HCT116 (cell line): ENCODE results near the gene SART3. TPM values are rescaled to one million over a fixed set of nuclear protein-coding genes. Genes with fewer than 3 reads are reported as not detected.

Experiments
- ATAC-seq: fragments of 200-7000 bp; cut with Tn5 transposase; 2 replicates; pipeline ENCODE4 v1.9.1; 2020; ENCODE audit warnings: mild to moderate bottlenecking, moderate library complexity
- BruUV-seq: library from RNA; stranded (reverse); fragments of 400-500 nt; replicated peaks from 2 replicates; lab custom pipeline; 2021; lab: Mats Ljungman, UMichigan
- CTCF ChIA-PET: fragments of 300-600 bp; sonication (Branson Sonifier 250); formaldehyde crosslinking; loops from one replicate; lab custom pipeline; 2021; ENCODE audit warnings: antibody characterized with exemption; lab: Charles Lee
- POLR2A ChIA-PET: fragments of 300-600, 350-600 bp; sonication (Branson Sonifier 250); formaldehyde crosslinking; loops from one replicate; lab custom pipeline; 2021; ENCODE audit warnings: antibody characterized with exemption; lab: Charles Lee
- RAD21 ChIA-PET, 2 experiments: fragments of 300-600 bp; sonication (Branson Sonifier 250); formaldehyde crosslinking; loops; one replicate each; lab custom pipeline; 2023; ENCODE audit warnings: low total read pairs in 2 of 2; ENCODE audit not compliant: uncharacterized antibody in 2 of 2, unreplicated experiment in 2 of 2, low non-redundant PET in 1 of 2; lab: Charles Lee
- DNase-seq: peaks from one replicate; pipeline ENCODE4 v3.0.0-alpha.2; 2010; ENCODE audit warnings: low read depth, low spot score
- H2AFZ ChIP-seq: fragments of 200-600 bp; shearing (Covaris generic), sonication (generic); 2 replicates; pipeline ENCODE4 v1.6.1; 2017; ENCODE audit warnings: low read depth, mixed run types, mixed read lengths, antibody characterized with exemption, low read length; ENCODE audit not compliant: poor library complexity, severe bottlenecking
- H3K27ac ChIP-seq: 2 replicates; pipeline ENCODE4 v1.5.1; 2012; ENCODE audit warnings: low read depth, low read length
- H3K27me3 ChIP-seq: fragments of 200-600 bp; sonication (generic); 2 replicates; pipeline ENCODE4 v1.6.1; 2016; ENCODE audit warnings: mixed run types, low read length, mixed read lengths; ENCODE audit not compliant: insufficient read depth
- H3K36me3 ChIP-seq, 2 experiments: fragments of 200-500 bp in 1 of 2; fragments of 200-600 bp in 1 of 2; sonication (Bioruptor generic) in 1 of 2; sonication (generic) in 1 of 2; 2 replicates each; pipeline versions ENCODE4 v1.5.1 to v1.6.1; 2014 to 2016; ENCODE audit warnings: low read length in 2 of 2, inconsistent platforms in 1 of 2, mixed read lengths in 1 of 2, mixed run types in 1 of 2; ENCODE audit not compliant: insufficient read depth in 2 of 2, control insufficient read depth in 1 of 2
- H3K4me1 ChIP-seq, 2 experiments: fragments of 200-600 bp in 1 of 2; sonication (generic) in 1 of 2; 2 replicates each; pipeline versions ENCODE4 v1.5.1 to v1.6.1; 2012 to 2017; ENCODE audit warnings: low read length in 2 of 2, inconsistent platforms in 1 of 2, mild to moderate bottlenecking in 1 of 2, mixed read lengths in 1 of 2, mixed run types in 1 of 2, moderate library complexity in 1 of 2; ENCODE audit not compliant: insufficient read depth in 2 of 2, control insufficient read depth in 1 of 2
- H3K4me2 ChIP-seq: fragments of 200-600 bp; sonication (generic); 2 replicates; pipeline ENCODE4 v1.6.1; 2017; ENCODE audit warnings: mixed run types, low read length, mixed read lengths
- H3K4me3 ChIP-seq, 2 experiments: fragments of 200-600 bp in 1 of 2; sonication (generic) in 1 of 2; replicated peaks in 1 of 2; 2 replicates each; pipeline ENCODE4 v1.5.1; 2011 to 2016; ENCODE audit warnings: low read length in 2 of 2, control low read depth in 1 of 2, low read depth in 1 of 2, mild to moderate bottlenecking in 1 of 2, mixed read lengths in 1 of 2, mixed run types in 1 of 2
- H3K79me2 ChIP-seq: fragments of 200-600 bp; sonication (generic); 2 replicates; pipeline ENCODE4 v1.6.1; 2017; ENCODE audit warnings: mild to moderate bottlenecking, mixed run types, low read length, moderate library complexity, mixed read lengths; ENCODE audit not compliant: insufficient read depth
- H3K9ac ChIP-seq: fragments of 200-600 bp; sonication (generic); 2 replicates; pipeline ENCODE4 v1.6.1; 2016; ENCODE audit warnings: low read length, mixed read lengths
- H3K9me2 ChIP-seq: fragments of 200-600 bp; sonication (generic), shearing (Covaris generic); 2 replicates; pipeline ENCODE4 v1.6.1; 2017; ENCODE audit warnings: mixed run types, mild to moderate bottlenecking, moderate library complexity; ENCODE audit not compliant: insufficient read depth
- H3K9me3 ChIP-seq, 2 experiments: fragments of 200-500 bp in 1 of 2; fragments of 200-600 bp in 1 of 2; sonication (Bioruptor generic) in 1 of 2; sonication (generic) in 1 of 2; 2 replicates each; pipeline ENCODE4 v1.6.1; 2014 to 2017; ENCODE audit warnings: low read length in 2 of 2, mixed read lengths in 2 of 2, inconsistent platforms in 1 of 2, low read depth in 1 of 2, mild to moderate bottlenecking in 1 of 2, mixed run types in 1 of 2, moderate library complexity in 1 of 2; ENCODE audit not compliant: control insufficient read depth in 1 of 2, insufficient read depth in 1 of 2
- H4K20me1 ChIP-seq: fragments of 200-600 bp; sonication (generic), shearing (Covaris generic); 2 replicates; pipeline ENCODE4 v1.6.1; 2017; ENCODE audit warnings: mixed run types, mild to moderate bottlenecking, moderate library complexity; ENCODE audit not compliant: insufficient read depth
- CBX3 ChIP-seq: IDR thresholded peaks from 2 replicates; pipeline ENCODE4 v1.6.1; 2012; ENCODE audit warnings: low read depth
- CEBPB ChIP-seq: IDR thresholded peaks from 2 replicates; pipeline ENCODE4 v1.6.1; 2012; ENCODE audit warnings: low read depth
- ELF1 ChIP-seq: IDR thresholded peaks from 2 replicates; pipeline ENCODE4 v1.6.1; 2012; ENCODE audit warnings: low read depth, borderline replicate concordance
- EZH2 ChIP-seq: fragments of 200-600 bp; sonication (generic); IDR thresholded peaks from 2 replicates; pipeline ENCODE4 v1.6.1; 2017; ENCODE audit warnings: antibody characterized with exemption, mixed run types
- FOSL1 ChIP-seq: IDR thresholded peaks from 2 replicates; pipeline ENCODE4 v1.6.1; 2012; ENCODE audit warnings: low read depth
- POLR2A ChIP-seq: IDR thresholded peaks from 2 replicates; pipeline ENCODE4 v1.7.0; 2011; ENCODE audit warnings: borderline replicate concordance; ENCODE audit not compliant: insufficient read depth, insufficient read length; ENCODE audit errors: extremely low read depth
- SIN3A ChIP-seq: IDR thresholded peaks from 2 replicates; pipeline ENCODE4 v1.6.1; 2012; ENCODE audit warnings: low read depth
- SP1 ChIP-seq: IDR thresholded peaks from 2 replicates; pipeline ENCODE4 v1.6.1; 2012; ENCODE audit warnings: low read depth
- SRF ChIP-seq: IDR thresholded peaks from 2 replicates; pipeline ENCODE4 v1.6.1; 2012; ENCODE audit warnings: low read depth
- TCF7L2 ChIP-seq: IDR thresholded peaks from 2 replicates; pipeline ENCODE4 v1.7.0; 2011; ENCODE audit warnings: borderline replicate concordance, inconsistent platforms; ENCODE audit not compliant: insufficient read depth, insufficient read length; ENCODE audit errors: extremely low read depth
- ZNF274 ChIP-seq: fragments of 200-500 bp; sonication (Bioruptor generic); IDR thresholded peaks from 2 replicates; pipeline ENCODE4 v1.6.1; 2014; ENCODE audit warnings: mild to moderate bottlenecking, low read depth, low read length, inconsistent platforms
- intact Hi-C: fragments of 100-400 bp; cut with micrococcal nuclease; formaldehyde crosslinking; loops from 2 replicates; pipeline ENCODE4 v1.10.0; 2022
- total RNA-seq: library from RNA; stranded (reverse); gene quantifications from one replicate; pipeline ENCODE4 v1.2.1, GENCODE V29; 2021; ENCODE audit not compliant: unreplicated experiment
- TF ChIP-seq, protein P1 (sequence below): IDR thresholded peaks from 2 replicates; pipeline ENCODE4 v1.6.1; 2012
- TF ChIP-seq, protein P2 (sequence below), 3 experiments: fragments of 200-600 bp in 1 of 3; sonication (generic) in 1 of 3; IDR thresholded peaks in 2 of 3; conservative IDR thresholded peaks in 1 of 3; 2 replicates each; pipeline ENCODE4 v1.5.1; 2012 to 2017; ENCODE audit warnings: low read depth in 2 of 3, low read length in 2 of 3, antibody characterized with exemption in 1 of 3, borderline replicate concordance in 1 of 3, control low read depth in 1 of 3, mild to moderate bottlenecking in 1 of 3, mixed read lengths in 1 of 3, mixed run types in 1 of 3, moderate library complexity in 1 of 3; ENCODE audit not compliant: insufficient read depth in 1 of 3
- TF ChIP-seq, protein P3 (sequence below): IDR thresholded peaks from 2 replicates; pipeline ENCODE4 v1.6.1; 2011; ENCODE audit warnings: mild to moderate bottlenecking, low read length, moderate library complexity; ENCODE audit not compliant: insufficient replicate concordance; ENCODE audit errors: extremely low read depth

The SART3 gene
- total RNA-seq, 1 experiment from 2014 or later, result 76.1 TPM

DNA sequence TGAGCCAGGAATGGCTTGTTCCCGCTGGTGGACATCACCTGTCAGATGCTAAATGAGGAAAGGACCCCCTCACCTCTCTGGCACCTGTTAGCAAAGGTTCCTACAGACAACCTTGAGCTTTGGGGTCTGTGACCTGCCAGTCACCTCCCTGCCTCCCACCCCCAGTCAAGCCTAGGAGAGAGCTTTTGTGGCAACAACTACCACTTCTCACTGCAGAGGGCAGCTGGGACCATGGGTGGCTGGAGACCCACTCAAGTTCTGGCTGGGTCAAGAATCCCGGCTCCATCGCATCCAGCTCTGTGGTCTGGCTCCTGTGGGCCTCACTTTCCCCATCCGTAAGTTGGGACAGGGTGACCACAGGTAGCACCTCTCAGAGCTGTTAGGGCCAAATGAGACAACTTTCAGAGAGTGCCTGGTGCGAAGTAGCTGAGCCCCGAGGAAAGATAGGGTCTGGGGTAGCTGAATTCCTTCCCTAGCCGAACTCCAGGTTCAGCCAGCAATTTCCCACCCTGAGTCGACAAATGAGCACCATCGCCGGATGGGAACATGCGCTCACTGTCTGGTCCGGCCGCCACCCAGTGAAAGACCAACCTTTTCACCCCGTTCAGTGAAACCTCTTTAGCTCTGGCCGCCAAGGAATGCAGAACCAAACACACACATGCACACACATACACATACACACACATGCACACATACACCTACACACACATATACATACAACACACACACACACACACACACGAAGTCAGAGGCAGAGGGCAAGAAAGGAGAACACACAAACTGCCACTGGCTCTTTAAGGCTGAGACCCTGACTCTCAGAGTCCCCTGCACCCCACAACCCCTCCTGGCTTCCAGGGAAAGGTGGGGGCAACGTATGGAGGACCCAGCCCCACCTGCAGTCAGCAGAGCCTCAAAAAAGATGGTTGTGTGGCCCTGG, 35.0 kb upstream of the SART3 start:
- POLR2A ChIA-PET, result no interaction called here
- no peak for TF ChIP-seq CBX3
- TF ChIP-seq, protein P1, sequence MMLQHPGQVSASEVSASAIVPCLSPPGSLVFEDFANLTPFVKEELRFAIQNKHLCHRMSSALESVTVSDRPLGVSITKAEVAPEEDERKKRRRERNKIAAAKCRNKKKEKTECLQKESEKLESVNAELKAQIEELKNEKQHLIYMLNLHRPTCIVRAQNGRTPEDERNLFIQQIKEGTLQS, result no peak
- Histone ChIP-seq H2AFZ (no peak overlapping the region), H3K9me2 (no peaks in the 10 kb centered on the region), H3K79me2 (no peaks in the 10 kb centered on the region), H3K27me3 (no peaks in the 10 kb centered on the region), H3K4me1 (no peaks in the 10 kb centered on the region; a peak in 1 of 4 replicates), H3K9ac (no peak overlapping the region), H3K27ac (no peak overlapping the region), H3K36me3 (no peaks in the 10 kb centered on the region), H3K4me3 (no peak overlapping the region), H3K9me3 (no peaks in the 10 kb centered on the region), H4K20me1 (no peaks in the 10 kb centered on the region), H3K4me2 (no peak overlapping the region)
- RAD21 ChIA-PET, result no interaction called here
- CTCF ChIA-PET, result no interaction called here
- intact Hi-C loops, result no loop called here
- DNase-seq (no peak), ATAC-seq (no peak)
- no TSS peak for BruUV-seq

DNA sequence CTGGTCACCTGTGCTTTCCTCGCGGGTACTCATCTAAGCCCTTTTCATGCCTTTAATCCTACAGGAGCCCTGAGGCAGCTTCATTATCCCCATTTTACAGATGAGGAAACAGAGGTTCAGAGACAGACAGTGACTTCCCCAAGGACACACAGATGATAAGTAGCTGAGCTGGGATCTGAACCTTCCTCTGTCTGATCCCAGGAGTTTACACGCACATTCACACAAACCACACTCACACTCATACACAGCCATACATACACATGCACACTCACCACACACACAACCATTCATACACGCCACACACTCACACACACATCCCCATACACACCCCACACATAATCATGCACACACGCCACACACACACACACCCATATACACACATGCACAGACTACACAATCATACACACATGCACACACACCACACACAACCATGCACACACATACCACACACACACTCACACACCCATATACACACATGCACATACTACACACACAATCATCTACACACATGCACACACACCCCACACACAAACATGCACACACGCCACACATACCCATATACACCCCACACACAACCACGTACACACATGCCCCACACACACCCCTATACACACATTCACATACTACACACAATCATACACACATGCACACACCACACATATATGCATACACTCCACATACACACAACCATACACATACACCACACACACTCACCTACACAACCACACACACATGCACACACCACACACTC, 34.2 kb upstream of the SART3 start:
- no peak overlapping the region for H2AFZ ChIP-seq
- intact Hi-C loops, result no loop called here
- H3K79me2 ChIP-seq, result no peaks in the 10 kb centered on the region
- ChIA-PET RAD21 (no interaction called here), CTCF (no interaction called here), POLR2A (no interaction called here)
- H3K9ac ChIP-seq, result no peak overlapping the region
- ATAC-seq (no peak), DNase-seq (no peak)
- no peak overlapping the region for H3K4me2 ChIP-seq
- no peaks in the 10 kb centered on the region for H3K36me3 ChIP-seq
- no TSS peak for BruUV-seq
- no peaks in the 10 kb centered on the region; a peak in 1 of 4 replicates for H3K4me1 ChIP-seq
- H3K9me2 ChIP-seq, result no peaks in the 10 kb centered on the region
- no peak overlapping the region for H3K4me3 ChIP-seq
- H3K27ac ChIP-seq, result no peak overlapping the region
- H3K27me3 ChIP-seq, result no peaks in the 10 kb centered on the region
- no peaks in the 10 kb centered on the region for H3K9me3 ChIP-seq
- no peaks in the 10 kb centered on the region for H4K20me1 ChIP-seq
- TF ChIP-seq TCF7L2, result no peak
- TF ChIP-seq, protein P2, sequence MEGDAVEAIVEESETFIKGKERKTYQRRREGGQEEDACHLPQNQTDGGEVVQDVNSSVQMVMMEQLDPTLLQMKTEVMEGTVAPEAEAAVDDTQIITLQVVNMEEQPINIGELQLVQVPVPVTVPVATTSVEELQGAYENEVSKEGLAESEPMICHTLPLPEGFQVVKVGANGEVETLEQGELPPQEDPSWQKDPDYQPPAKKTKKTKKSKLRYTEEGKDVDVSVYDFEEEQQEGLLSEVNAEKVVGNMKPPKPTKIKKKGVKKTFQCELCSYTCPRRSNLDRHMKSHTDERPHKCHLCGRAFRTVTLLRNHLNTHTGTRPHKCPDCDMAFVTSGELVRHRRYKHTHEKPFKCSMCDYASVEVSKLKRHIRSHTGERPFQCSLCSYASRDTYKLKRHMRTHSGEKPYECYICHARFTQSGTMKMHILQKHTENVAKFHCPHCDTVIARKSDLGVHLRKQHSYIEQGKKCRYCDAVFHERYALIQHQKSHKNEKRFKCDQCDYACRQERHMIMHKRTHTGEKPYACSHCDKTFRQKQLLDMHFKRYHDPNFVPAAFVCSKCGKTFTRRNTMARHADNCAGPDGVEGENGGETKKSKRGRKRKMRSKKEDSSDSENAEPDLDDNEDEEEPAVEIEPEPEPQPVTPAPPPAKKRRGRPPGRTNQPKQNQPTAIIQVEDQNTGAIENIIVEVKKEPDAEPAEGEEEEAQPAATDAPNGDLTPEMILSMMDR (IDR thresholded peaks at IDR 0.05 in 2 of 3, conservative IDR thresholded peaks at IDR 0.05 in 1 of 3; ENCODE audit: borderline replicate concordance in 1 of 3, insufficient read depth in 1 of 3, low read depth in 2 of 3, low read length in 2 of 3), result no peak
- TF ChIP-seq SRF, result no peak
- TF ChIP-seq CEBPB, result no peak
- no peak for TF ChIP-seq POLR2A
- TF ChIP-seq ELF1, result no peak
- no peak for TF ChIP-seq ZNF274
- no peak for TF ChIP-seq FOSL1
- no peak for TF ChIP-seq SP1
- no peak for TF ChIP-seq EZH2
- TF ChIP-seq, protein P3, sequence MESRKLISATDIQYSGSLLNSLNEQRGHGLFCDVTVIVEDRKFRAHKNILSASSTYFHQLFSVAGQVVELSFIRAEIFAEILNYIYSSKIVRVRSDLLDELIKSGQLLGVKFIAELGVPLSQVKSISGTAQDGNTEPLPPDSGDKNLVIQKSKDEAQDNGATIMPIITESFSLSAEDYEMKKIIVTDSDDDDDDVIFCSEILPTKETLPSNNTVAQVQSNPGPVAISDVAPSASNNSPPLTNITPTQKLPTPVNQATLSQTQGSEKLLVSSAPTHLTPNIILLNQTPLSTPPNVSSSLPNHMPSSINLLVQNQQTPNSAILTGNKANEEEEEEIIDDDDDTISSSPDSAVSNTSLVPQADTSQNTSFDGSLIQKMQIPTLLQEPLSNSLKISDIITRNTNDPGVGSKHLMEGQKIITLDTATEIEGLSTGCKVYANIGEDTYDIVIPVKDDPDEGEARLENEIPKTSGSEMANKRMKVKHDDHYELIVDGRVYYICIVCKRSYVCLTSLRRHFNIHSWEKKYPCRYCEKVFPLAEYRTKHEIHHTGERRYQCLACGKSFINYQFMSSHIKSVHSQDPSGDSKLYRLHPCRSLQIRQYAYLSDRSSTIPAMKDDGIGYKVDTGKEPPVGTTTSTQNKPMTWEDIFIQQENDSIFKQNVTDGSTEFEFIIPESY, result no peak
- no peak for TF ChIP-seq SIN3A
- no peak for TF ChIP-seq CBX3
